Measurements from ENCODE around the gene BBS9.

Gene BBS9

GRCh38 chr7:33604056-33604455 lies 474.7 kb downstream of the BBS9 start:
- DNase-seq (ENCODE audit: low spot score): no peak

GRCh38 chr7:33610918-33611317 lies 481.6 kb downstream of the BBS9 start:
- no peak for DNase-seq (ENCODE audit: low spot score)

GRCh38 chr7:33612442-33612841 lies 483.1 kb downstream of the BBS9 start:
- DNase-seq (ENCODE audit: low spot score): no peak

- no peak for DNase-seq (ENCODE audit: low spot score)
These were observed 485.2 kb downstream of the BBS9 start for GRCh38 chr7:33614357-33615117.

GRCh38 chr7:33616752-33617151 lies 487.4 kb downstream of the BBS9 start:
- DNase-seq (ENCODE audit: low spot score): no peak

- no peak for DNase-seq (ENCODE audit: low spot score)
These were observed 489.9 kb downstream of the BBS9 start for GRCh38 chr7:33619264-33619663.

- no peak for DNase-seq (ENCODE audit: low spot score)
These were observed 493.9 kb downstream of the BBS9 start for GRCh38 chr7:33623267-33623666.

- DNase-seq (ENCODE audit: low spot score): no peak
These were observed 494.9 kb downstream of the BBS9 start for GRCh38 chr7:33624215-33624614.

GRCh38 chr7:33626869-33627268 lies 497.5 kb downstream of the BBS9 start:
- DNase-seq (ENCODE audit: low spot score): no peak

- no peak for DNase-seq (ENCODE audit: low spot score)
These were observed 498.4 kb downstream of the BBS9 start for GRCh38 chr7:33627741-33628140.

GRCh38 chr7:33628894-33629293 lies 499.5 kb downstream of the BBS9 start:
- no peak for DNase-seq (ENCODE audit: low spot score)

- DNase-seq (ENCODE audit: low spot score): no peak
These were observed 501.0 kb downstream of the BBS9 start for GRCh38 chr7:33630359-33630758.

- no peak for DNase-seq (ENCODE audit: low spot score)
These were observed 503.0 kb downstream of the BBS9 start for GRCh38 chr7:33632322-33632721.

- DNase-seq (ENCODE audit: low spot score): no peak
These were observed 503.6 kb downstream of the BBS9 start for GRCh38 chr7:33632840-33633525.

GRCh38 chr7:33634606-33635005 lies 505.2 kb downstream of the BBS9 start:
- no peak for DNase-seq (ENCODE audit: low spot score)

GRCh38 chr7:33636359-33636758 lies 507.0 kb downstream of the BBS9 start:
- DNase-seq (ENCODE audit: low spot score): no peak

GRCh38 chr7:33639552-33640197 lies 510.3 kb downstream of the BBS9 start:
- DNase-seq (ENCODE audit: low spot score): no peak

- no peak for DNase-seq (ENCODE audit: low spot score)
These were observed 511.4 kb downstream of the BBS9 start for GRCh38 chr7:33640741-33641140.

GRCh38 chr7:33642312-33642711 lies 512.9 kb downstream of the BBS9 start:
- no peak for DNase-seq (ENCODE audit: low spot score)

GRCh38 chr7:33643530-33643929 lies 514.2 kb downstream of the BBS9 start:
- no peak for DNase-seq (ENCODE audit: low spot score)

GRCh38 chr7:33644489-33644888 lies 515.1 kb downstream of the BBS9 start:
- no peak for DNase-seq (ENCODE audit: low spot score)

- no peak for DNase-seq (ENCODE audit: low spot score)
These were observed 515.7 kb downstream of the BBS9 start for GRCh38 chr7:33645104-33645503.

GRCh38 chr7:33646166-33646565 lies 516.8 kb downstream of the BBS9 start:
- DNase-seq (ENCODE audit: low spot score): no peak
